ENCODE results near the gene TJP3.

The TJP3 gene

GRCh38 chr19:3770136-3770999, 62.2 kb downstream of the TJP3 start:
- DNase-seq: no peak

GRCh38 chr19:3771000-3771905, 63.1 kb downstream of the TJP3 start:
- DNase-seq: no peak

GRCh38 chr19:3771906-3772455, 63.8 kb downstream of the TJP3 start, which contains the start of gene RAX2:
RAX2 (minus strand) TSS chr19:3772228; CDS start chr19:3771742, 486 bp downstream.
- no peak for DNase-seq

GRCh38 chr19:3773814-3774515, 65.8 kb downstream of the TJP3 start:
- no peak for DNase-seq

- DNase-seq: no peak
Observed at GRCh38 chr19:3774621-3775373, 66.6 kb downstream of the TJP3 start.

GRCh38 chr19:3775374-3775711, 67.2 kb downstream of the TJP3 start:
- DNase-seq: no peak

GRCh38 chr19:3775831-3776230, 67.6 kb downstream of the TJP3 start:
- no peak for DNase-seq

GRCh38 chr19:3776479-3777040, 68.4 kb downstream of the TJP3 start:
- no peak for DNase-seq

GRCh38 chr19:3778104-3778867, 70.1 kb downstream of the TJP3 start:
- no peak for DNase-seq

GRCh38 chr19:3778899-3779723, 70.9 kb downstream of the TJP3 start:
- no peak for DNase-seq

- no peak for DNase-seq
Observed at GRCh38 chr19:3780786-3781304, 72.7 kb downstream of the TJP3 start.

- no peak for DNase-seq
Observed at GRCh38 chr19:3781603-3782002, 73.4 kb downstream of the TJP3 start.

GRCh38 chr19:3782330-3782729, 74.1 kb downstream of the TJP3 start:
- no peak for DNase-seq

- DNase-seq: no peak
Observed at GRCh38 chr19:3782903-3783302, 74.7 kb downstream of the TJP3 start.

- no peak for DNase-seq
Observed at GRCh38 chr19:3783660-3784584, 75.7 kb downstream of the TJP3 start.

- no peak for DNase-seq
Observed at GRCh38 chr19:3784607-3785450, 76.6 kb downstream of the TJP3 start.

GRCh38 chr19:3785451-3785937, 77.3 kb downstream of the TJP3 start:
- DNase-seq: no peak
